Nephron (organoid): ENCODE data around the gene DCST1.
A peak's percentile ranks its signal among the peaks of the same experiment; 100 is the strongest.

ENCODE experiments used
- H3K27ac Mint-ChIP-seq, 3 experiments: 2 replicates each; pipeline ENCODE4 v1.8.0; 2020; ENCODE audit warnings: mixed read lengths in 3 of 3, mild to moderate bottlenecking in 2 of 3, moderate library complexity in 1 of 3
- H3K27me3 Mint-ChIP-seq: 2 replicates; pipeline ENCODE4 v1.8.0; 2021; ENCODE audit warnings: low read depth, mild to moderate bottlenecking, moderate library complexity, mixed read lengths
- H3K36me3 Mint-ChIP-seq: 2 replicates; pipeline ENCODE4 v1.8.0; 2020; ENCODE audit warnings: low read depth, mixed read lengths
- H3K4me1 Mint-ChIP-seq: 2 replicates; pipeline ENCODE4 v1.8.0; 2020; ENCODE audit warnings: mixed read lengths
- H3K4me3 Mint-ChIP-seq, 3 experiments: 2 replicates each; pipeline ENCODE4 v1.8.0; 2020; ENCODE audit warnings: mild to moderate bottlenecking in 3 of 3, mixed read lengths in 3 of 3, moderate library complexity in 2 of 3
- H3K9me3 Mint-ChIP-seq: 2 replicates; pipeline ENCODE4 v1.8.0; 2020; ENCODE audit warnings: mixed read lengths
- CTCF ChIP-seq, 3 experiments: fragments of 200-600 bp; sonication (generic); IDR thresholded peaks; one replicate each; pipeline ENCODE4 v1.5.0; 2021; ENCODE audit warnings: antibody characterized with exemption in 3 of 3; ENCODE audit not compliant: unreplicated experiment in 3 of 3

Gene DCST1

DNA sequence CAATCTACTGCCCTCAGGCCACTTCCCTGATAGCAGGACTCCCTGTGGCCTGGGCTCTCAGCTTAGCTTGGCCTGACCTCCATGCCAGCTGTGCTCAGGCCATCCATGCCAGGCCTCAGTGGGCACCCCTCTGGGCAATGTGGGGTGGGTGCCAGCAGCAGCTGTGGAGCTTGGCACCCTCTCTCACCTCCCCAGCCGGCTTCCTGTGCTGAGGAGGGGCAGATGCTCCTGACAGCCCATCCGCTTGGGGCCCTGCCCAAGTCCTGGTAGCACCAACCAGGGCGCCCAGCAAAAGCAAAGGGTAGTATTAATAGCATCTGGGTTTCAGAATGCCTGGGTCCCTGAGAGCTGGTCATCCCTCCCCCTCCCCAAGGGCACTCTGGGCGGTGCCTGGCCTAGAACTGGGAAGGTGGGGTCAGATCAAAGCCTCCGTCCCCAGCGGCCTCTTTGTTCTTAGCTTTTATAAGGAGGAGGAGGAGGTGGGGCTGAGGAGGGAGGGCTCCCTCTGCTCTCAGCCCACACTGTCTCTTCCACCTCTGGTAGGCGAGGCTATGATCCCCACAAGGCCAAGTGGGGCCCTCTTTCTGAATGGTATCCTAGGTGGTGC, 36.0 kb downstream of the DCST1 start:
- Mint-ChIP-seq H3K4me3 (peak overlapping the region in 2 of 3 experiments; percentile 32 to 42), H3K4me1 (peaks cover 18% of the 10 kb centered on the region), H3K27ac (no peak overlapping the region), H3K36me3 (peaks cover 17% of the 10 kb centered on the region), H3K27me3 (peaks cover 24% of the 10 kb centered on the region), H3K9me3 (no peaks in the 10 kb centered on the region)
- TF ChIP-seq CTCF (IDR thresholded peaks at IDR 0.05; ENCODE audit: unreplicated experiment in 3 of 3) = no peak

- no peak overlapping the region for H3K27ac Mint-ChIP-seq
- peaks cover 12% of the 10 kb centered on the region for H3K4me1 Mint-ChIP-seq
- TF ChIP-seq CTCF (IDR thresholded peaks at IDR 0.05; ENCODE audit: unreplicated experiment in 3 of 3) = no peak
- peaks cover 17% of the 10 kb centered on the region for H3K36me3 Mint-ChIP-seq
- H3K9me3 Mint-ChIP-seq = no peaks in the 10 kb centered on the region
- H3K4me3 Mint-ChIP-seq = peak overlapping the region; percentile 59 to 82 (median 81)
- peaks cover 24% of the 10 kb centered on the region for H3K27me3 Mint-ChIP-seq
Observed at GRCh38 chr1:155070158-155070621, 36.6 kb downstream of the DCST1 start.

DNA sequence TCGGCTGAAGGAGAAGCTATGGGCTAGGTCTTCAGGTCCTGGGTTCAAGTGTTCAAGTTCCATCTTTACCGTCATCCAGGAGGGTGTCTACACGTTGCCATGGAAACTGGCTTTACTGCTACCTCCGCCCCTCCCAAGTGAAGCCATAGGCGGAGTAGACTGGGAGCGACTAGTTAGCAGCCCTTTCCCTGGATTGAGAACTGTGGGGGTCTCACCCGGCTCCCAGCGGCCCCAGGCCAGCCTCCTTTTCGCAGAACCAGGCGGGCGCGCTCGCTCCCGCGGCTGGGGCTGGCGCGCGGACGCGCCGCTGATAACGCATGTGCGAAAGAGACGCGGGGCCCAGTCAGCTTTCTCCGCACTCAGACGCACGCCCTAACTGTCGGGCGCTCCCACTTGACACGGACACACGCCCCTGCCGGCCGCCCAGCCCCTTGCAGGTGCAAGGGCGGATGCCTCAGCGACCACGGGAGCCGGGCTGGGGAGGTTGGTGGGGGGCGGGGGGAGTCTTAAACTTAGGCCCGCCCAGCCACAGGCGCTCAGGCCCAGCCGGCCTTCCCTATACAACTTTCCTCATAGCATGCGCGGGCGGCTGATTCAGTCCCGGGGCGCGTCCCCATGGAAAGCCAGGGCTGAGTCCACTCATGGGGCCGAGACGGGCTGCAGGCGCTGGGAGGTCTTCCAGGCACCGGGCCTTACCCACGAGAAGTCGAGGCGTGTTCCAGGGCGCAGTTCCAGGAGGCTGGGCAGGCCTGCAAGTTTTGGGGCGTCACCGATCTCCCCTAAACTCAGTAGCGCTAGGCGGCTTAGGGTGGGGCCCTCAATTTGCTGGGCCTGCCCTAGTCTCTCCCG, 37.3 kb downstream of the DCST1 start:
- peak overlapping the region; percentile 67 to 82 (median 81) for H3K4me3 Mint-ChIP-seq
- TF ChIP-seq CTCF (IDR thresholded peaks at IDR 0.05; ENCODE audit: unreplicated experiment in 3 of 3) = peak; percentile 55 to 63 (median 62)
- H3K9me3 Mint-ChIP-seq = no peaks in the 10 kb centered on the region
- peak overlapping the region in 2 of 3 experiments; percentile 24 to 93 for H3K27ac Mint-ChIP-seq
- peaks cover 17% of the 10 kb centered on the region for H3K36me3 Mint-ChIP-seq
- H3K27me3 Mint-ChIP-seq = peaks cover 24% of the 10 kb centered on the region
- peaks cover 12% of the 10 kb centered on the region for H3K4me1 Mint-ChIP-seq

- H3K4me3 Mint-ChIP-seq = peak overlapping the region; percentile 67 to 82 (median 81)
- H3K4me1 Mint-ChIP-seq = peaks cover 6% of the 10 kb centered on the region
- H3K36me3 Mint-ChIP-seq = peaks cover 13% of the 10 kb centered on the region
- peaks cover 30% of the 10 kb centered on the region for H3K27me3 Mint-ChIP-seq
- no peak for TF ChIP-seq CTCF (IDR thresholded peaks at IDR 0.05; ENCODE audit: unreplicated experiment in 3 of 3)
- H3K9me3 Mint-ChIP-seq = no peaks in the 10 kb centered on the region
- peak overlapping the region; percentile 24 to 93 (median 31) for H3K27ac Mint-ChIP-seq
Observed at GRCh38 chr1:155071701-155072100, 38.1 kb downstream of the DCST1 start.

DNA sequence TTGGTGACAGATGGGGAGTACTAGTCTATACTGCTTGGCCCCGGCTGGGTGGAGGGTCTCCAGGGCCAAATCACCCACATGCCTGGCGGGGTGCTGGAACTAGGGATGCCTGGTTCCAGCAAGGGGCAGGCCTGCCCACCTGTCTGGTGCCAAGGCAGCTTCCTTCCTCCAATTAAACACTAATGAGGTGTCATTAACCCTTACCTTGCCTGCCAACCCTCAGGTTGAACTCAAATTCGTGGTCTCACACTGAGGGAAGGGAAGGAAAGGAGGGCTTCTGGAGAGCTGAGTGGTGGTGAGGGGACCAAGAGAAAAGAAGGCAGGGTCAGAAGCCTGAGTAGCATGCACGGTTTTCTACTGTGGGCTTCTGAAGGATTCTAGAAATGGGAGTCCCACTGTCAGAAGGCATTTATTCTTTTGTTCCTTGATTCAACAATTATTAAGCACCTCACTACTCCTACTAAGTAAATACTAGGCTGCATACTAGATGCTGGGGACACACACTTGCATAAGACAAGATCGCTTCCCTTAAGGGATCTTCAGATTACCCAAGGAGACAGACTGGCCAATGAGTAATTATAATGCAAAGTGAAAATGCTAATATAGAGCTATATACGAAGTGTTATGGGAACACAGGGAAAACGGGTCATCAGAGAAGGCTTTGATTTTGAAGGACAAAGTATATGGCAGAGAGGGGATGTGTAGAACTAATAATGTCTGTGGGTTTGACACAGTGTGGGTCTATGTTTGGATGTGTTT, 39.1 kb downstream of the DCST1 start:
- no peaks in the 10 kb centered on the region for H3K9me3 Mint-ChIP-seq
- peaks cover 5% of the 10 kb centered on the region for H3K36me3 Mint-ChIP-seq
- no peak overlapping the region for H3K27ac Mint-ChIP-seq
- peaks cover 6% of the 10 kb centered on the region for H3K4me1 Mint-ChIP-seq
- H3K27me3 Mint-ChIP-seq = peaks cover 38% of the 10 kb centered on the region
- TF ChIP-seq CTCF (IDR thresholded peaks at IDR 0.05; ENCODE audit: unreplicated experiment in 3 of 3) = no peak
- H3K4me3 Mint-ChIP-seq = peak overlapping the region; percentile 67 to 82 (median 81)
